Activated T-cell treated with anti-CD3 and anti-CD28 coated beads for 24 hours (primary cell): ENCODE data around the gene IWS1.
"Not testable (repeated sequence)": the region's sequence is repeated elsewhere in the genome, so short reads cannot be mapped to it uniquely, and the experiment has no call there.

ENCODE experiments used
- DNase-seq: peaks from one replicate; pipeline ENCODE4 v3.0.0-alpha.2; 2020; ENCODE audit warnings: low read depth

IWS1 gene

GRCh38 chr2:127454595-127455565 is 71.4 kb downstream of the IWS1 start:
- DNase-seq, result no peak

GRCh38 chr2:127453392-127454171 is 72.7 kb downstream of the IWS1 start:
- no peak for DNase-seq

GRCh38 chr2:127453013-127453391 is 73.3 kb downstream of the IWS1 start:
- no peak for DNase-seq

GRCh38 chr2:127452423-127452822 is 73.9 kb downstream of the IWS1 start:
- not testable (repeated sequence) for DNase-seq

- no peak for DNase-seq
These were observed 74.3 kb downstream of the IWS1 start for GRCh38 chr2:127451981-127452380.

GRCh38 chr2:127449898-127450297 is 76.4 kb downstream of the IWS1 start:
- DNase-seq, result no peak

- DNase-seq, result no peak
These were observed 76.9 kb downstream of the IWS1 start for GRCh38 chr2:127449414-127449813.

- DNase-seq, result no peak
These were observed 77.8 kb downstream of the IWS1 start for GRCh38 chr2:127448526-127448925.

GRCh38 chr2:127439343-127439742 is 86.9 kb downstream of the IWS1 start:
- no peak for DNase-seq

- DNase-seq, result no peak
These were observed 88.2 kb downstream of the IWS1 start for GRCh38 chr2:127437781-127438726.

- no peak for DNase-seq
These were observed 89.2 kb downstream of the IWS1 start for GRCh38 chr2:127437056-127437455.

GRCh38 chr2:127434515-127434914 is 91.8 kb downstream of the IWS1 start:
- no peak for DNase-seq

GRCh38 chr2:127431408-127432023 is 94.8 kb downstream of the IWS1 start:
- no peak for DNase-seq
